B cell (primary cell): ENCODE data around the gene FAF1. TPM values are rescaled to one million over a fixed set of nuclear protein-coding genes. Genes with fewer than 3 reads are reported as not detected.

Source experiments
- ATAC-seq: fragments of 200-7000 bp; cut with Tn5 transposase; one replicate; pipeline ENCODE4 v1.10.0; 2021; ENCODE audit warnings: low read depth, mild to moderate bottlenecking, moderate number of reproducible peaks, moderate library complexity
- CTCF ChIA-PET: fragments of 350-600 bp; sonication (Branson Sonifier 250); formaldehyde crosslinking; loops from one replicate; lab custom pipeline; 2021; ENCODE audit warnings: antibody characterized with exemption, inconsistent platforms; lab: Charles Lee
- POLR2A ChIA-PET: fragments of 350-600 bp; sonication (Branson Sonifier 250); formaldehyde crosslinking; loops from one replicate; lab custom pipeline; 2021; ENCODE audit warnings: antibody characterized with exemption; lab: Charles Lee
- DNase-seq: peaks from one replicate; pipeline ENCODE4 v3.0.0; 2013
- H2AFZ ChIP-seq: 2 replicates; pipeline ENCODE4 v1.6.1; 2012; ENCODE audit warnings: mild to moderate bottlenecking, low read depth, low read length; ENCODE audit not compliant: insufficient read depth, poor library complexity, severe bottlenecking
- H3K27ac ChIP-seq, 2 donors: 1 replicate in 1 of 2; 2 replicates in 1 of 2; pipeline ENCODE4 v1.5.1; 2012 to 2013; ENCODE audit warnings: low read length in 2 of 2, mild to moderate bottlenecking in 2 of 2, moderate library complexity in 1 of 2
- H3K27me3 ChIP-seq, 4 experiments: fragments of 200-600 bp in 1 of 4; sonication (generic) in 1 of 4; replicated peaks in 1 of 4; 1 replicate in 2 of 4; 2 replicates in 2 of 4; pipeline versions ENCODE4 v1.6.1 to v1.7.0; 2013 to 2016; ENCODE audit warnings: low read length in 3 of 4, mild to moderate bottlenecking in 2 of 4, mixed read lengths in 1 of 4, moderate library complexity in 1 of 4; ENCODE audit not compliant: insufficient read depth in 4 of 4, control insufficient read depth in 3 of 4; ENCODE audit errors: control extremely low read depth in 1 of 4
- H3K36me3 ChIP-seq, 2 experiments: replicated peaks in 1 of 2; 1 replicate in 1 of 2; 2 replicates in 1 of 2; pipeline versions ENCODE4 v1.6.1 to v1.7.1; 2013; ENCODE audit warnings: low read length in 1 of 2; ENCODE audit not compliant: insufficient read depth in 2 of 2, control insufficient read depth in 1 of 2; ENCODE audit errors: control extremely low read depth in 1 of 2, extremely low read depth in 1 of 2
- H3K4me1 ChIP-seq, 2 donors: fragments of 200-600 bp in 1 of 2; sonication (generic) in 1 of 2; 1 replicate in 1 of 2; 2 replicates in 1 of 2; pipeline versions ENCODE4 v1.5.1 to v1.6.1; 2013 to 2017; ENCODE audit warnings: low read length in 2 of 2; ENCODE audit not compliant: control insufficient read depth in 2 of 2, insufficient read depth in 2 of 2
- H3K4me2 ChIP-seq: replicated peaks from 2 replicates; pipeline ENCODE3; 2012; ENCODE audit warnings: mild to moderate bottlenecking, low read depth, low read length; ENCODE audit not compliant: poor library complexity, severe bottlenecking
- H3K4me3 ChIP-seq, 5 experiments: fragments of 200-600 bp in 1 of 5; sonication (generic) in 1 of 5; 1 replicate in 3 of 5; 2 replicates in 2 of 5; pipeline versions ENCODE4 v1.5.1 to v1.7.0; 2011 to 2016; ENCODE audit warnings: low read length in 4 of 5, mild to moderate bottlenecking in 4 of 5, low read depth in 2 of 5, control low read depth in 1 of 5, moderate library complexity in 1 of 5; ENCODE audit not compliant: insufficient read depth in 1 of 5; ENCODE audit errors: control extremely low read depth in 1 of 5, extremely low read depth in 1 of 5
- H3K79me2 ChIP-seq: fragments of 200-600 bp; sonication (generic); one replicate; pipeline ENCODE4 v1.6.0; 2016; ENCODE audit warnings: low read length; ENCODE audit not compliant: control insufficient read depth, insufficient read depth
- H3K9ac ChIP-seq: fragments of 200-600 bp; sonication (generic); 2 replicates; pipeline ENCODE4 v1.6.1; 2017; ENCODE audit warnings: mild to moderate bottlenecking, low read length, moderate library complexity
- H3K9me3 ChIP-seq, 3 donors: one replicate each; pipeline versions ENCODE4 v1.6.1 to v1.7.1; 2013; ENCODE audit warnings: low read length in 2 of 3; ENCODE audit not compliant: control insufficient read depth in 2 of 3, insufficient read depth in 1 of 3; ENCODE audit errors: control extremely low read depth in 1 of 3
- H4K20me1 ChIP-seq: 2 replicates; pipeline ENCODE4 v1.6.0; 2012; ENCODE audit warnings: mild to moderate bottlenecking, low read length; ENCODE audit not compliant: insufficient read depth, control insufficient read depth, poor library complexity, severe bottlenecking
- H3K27ac Mint-ChIP-seq: one replicate; pipeline ENCODE4 v1.8.0; 2021; ENCODE audit warnings: mixed read lengths
- H3K27me3 Mint-ChIP-seq: one replicate; pipeline ENCODE4 v1.8.0; 2021; ENCODE audit warnings: mixed read lengths
- H3K4me1 Mint-ChIP-seq: one replicate; pipeline ENCODE4 v1.8.0; 2021; ENCODE audit warnings: mixed read lengths
- H3K4me3 Mint-ChIP-seq: one replicate; pipeline ENCODE4 v1.8.0; 2021; ENCODE audit warnings: mixed read lengths
- H3K9me3 Mint-ChIP-seq: one replicate; pipeline ENCODE4 v1.8.0; 2022; ENCODE audit warnings: mixed read lengths; ENCODE audit not compliant: insufficient read depth
- CTCF ChIP-seq: fragments of 200-600 bp; IDR thresholded peaks from one replicate; pipeline ENCODE4 v1.8.0; 2022; ENCODE audit warnings: antibody characterized with exemption, mild to moderate bottlenecking
- EZH2 ChIP-seq: IDR thresholded peaks from 2 replicates; pipeline ENCODE4 v1.6.1; 2012; ENCODE audit warnings: borderline replicate concordance, low read depth, mild to moderate bottlenecking, moderate library complexity, low read length; ENCODE audit not compliant: insufficient read depth, poor library complexity, severe bottlenecking
- whole genome bisulfite sequencing: methylation state at CpG from one replicate; pipeline ENCODE4 v1.1.5; 2013; ENCODE audit warnings: missing lambda C conversion rate; ENCODE audit not compliant: insufficient coverage; 5-methylcytosine and 5-hydroxymethylcytosine counted together
- intact Hi-C: fragments of 100-400 bp; cut with micrococcal nuclease; formaldehyde crosslinking; loops from one replicate; pipeline ENCODE4 v1.10.0; 2022
- polyA plus RNA-seq: library from polyadenylated mRNA; depleted of rRNA; stranded (reverse); fragments of >200 nt; gene quantifications from 2 replicates; pipeline ENCODE4 v1.2.3, GENCODE V29; 2012
- total RNA-seq, 2 donors: library from RNA; stranded (reverse); fragments of 120-200 nt in 1 of 2; gene quantifications; 1 replicate in 1 of 2; 2 replicates in 1 of 2; pipeline versions ENCODE4 v1.2.3 to v1.2.4, GENCODE V29; 2013 to 2022

Gene FAF1
- total and polyA plus RNA-seq, 2 donors (not counting 1 experiment from before 2014, with no cell fraction given) = 10.1 to 58.4 TPM

DNA sequence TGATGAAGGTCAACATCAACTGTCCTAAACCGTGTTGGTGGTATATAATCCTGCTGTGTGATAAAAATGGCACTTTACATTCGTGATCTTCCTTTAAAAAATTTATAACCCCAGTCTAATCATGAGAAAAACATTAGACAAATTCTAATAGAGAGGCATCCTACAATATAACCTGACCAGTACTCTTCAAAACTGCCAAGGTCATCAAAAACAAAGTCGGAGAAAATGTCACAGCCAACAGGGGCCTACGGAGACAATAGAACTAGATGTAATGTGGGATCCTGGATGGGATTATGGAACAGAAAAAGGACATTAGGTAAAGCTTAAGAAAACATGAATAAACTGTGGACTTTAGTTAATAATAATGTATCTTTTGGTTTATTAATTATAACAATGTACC is 34.9 kb upstream of the FAF1 start:
- Histone ChIP-seq H3K36me3 (no peaks in the 10 kb centered on the region), H3K4me3 (no peak overlapping the region), H3K9ac (no peak overlapping the region), H3K27me3 (no peaks in the 10 kb centered on the region), H2AFZ (no peak overlapping the region), H3K9me3 (peaks cover 0 to 3% (median 0%) of the 10 kb centered on the region in 3 donors), H3K4me1 (peaks cover under 1 to 2% of the 10 kb centered on the region in 2 donors), H3K4me2 (no peak overlapping the region), H3K27ac (no peak overlapping the region), H3K79me2 (no peaks in the 10 kb centered on the region), H4K20me1 (no peaks in the 10 kb centered on the region)
- H3K4me3 Mint-ChIP-seq = no peak overlapping the region
- no peak for DNase-seq
- no peaks in the 10 kb centered on the region for H3K27me3 Mint-ChIP-seq
- no peaks in the 10 kb centered on the region for H3K9me3 Mint-ChIP-seq
- no CpG with 5 or more reads among the region's 4 CpGs for WGBS
- intact Hi-C loops = no loop called here
- no peak for ATAC-seq
- ChIA-PET POLR2A (no interaction called here), CTCF (no interaction called here)
- no peak for TF ChIP-seq CTCF
- no peak for TF ChIP-seq EZH2
- peaks cover 7% of the 10 kb centered on the region for H3K4me1 Mint-ChIP-seq
- no peak overlapping the region for H3K27ac Mint-ChIP-seq

DNA sequence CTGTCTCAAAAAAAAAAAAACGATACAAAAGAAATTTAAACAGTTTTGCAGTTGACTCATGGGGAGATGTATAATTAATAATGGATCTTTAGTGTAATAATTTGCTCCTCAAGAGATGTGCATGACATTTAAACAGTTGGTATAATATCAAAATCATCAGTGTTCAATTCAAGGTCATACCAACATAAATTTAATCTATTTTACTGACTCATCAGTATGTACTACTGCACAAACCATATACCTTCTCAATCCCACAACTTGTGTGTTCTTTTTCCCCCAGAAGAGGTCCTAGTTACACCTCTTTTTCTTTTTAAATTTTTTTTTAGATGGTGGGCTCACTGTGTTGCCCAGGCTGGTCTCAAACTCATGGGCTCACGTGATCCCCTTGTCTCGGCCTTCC is 33.6 kb upstream of the FAF1 start:
- Histone ChIP-seq H3K79me2 (no peaks in the 10 kb centered on the region), H2AFZ (no peak overlapping the region), H3K36me3 (no peaks in the 10 kb centered on the region), H3K4me1 (no peaks in the 10 kb centered on the region), H3K27me3 (no peaks in the 10 kb centered on the region), H3K9ac (no peak overlapping the region), H3K9me3 (no peaks in the 10 kb centered on the region), H3K4me3 (no peak overlapping the region), H3K4me2 (no peak overlapping the region), H4K20me1 (no peaks in the 10 kb centered on the region), H3K27ac (no peak overlapping the region)
- ChIA-PET CTCF (no interaction called here), POLR2A (no interaction called here)
- H3K4me1 Mint-ChIP-seq = peaks cover 2% of the 10 kb centered on the region
- intact Hi-C loops = no loop called here
- no peaks in the 10 kb centered on the region for H3K9me3 Mint-ChIP-seq
- no CpG with 5 or more reads among the region's 3 CpGs for WGBS
- ATAC-seq = no peak
- H3K4me3 Mint-ChIP-seq = no peak overlapping the region
- no peak overlapping the region for H3K27ac Mint-ChIP-seq
- H3K27me3 Mint-ChIP-seq = no peaks in the 10 kb centered on the region
- DNase-seq = no peak
- TF ChIP-seq EZH2 (no peak), CTCF (no peak)
